Left lung (tissue), 10 donors: ENCODE data around the gene NAA15. TPM values are rescaled to one million over a fixed set of nuclear protein-coding genes. Genes with fewer than 3 reads are reported as not detected.

ENCODE experiments used
- ATAC-seq: fragments of 200-7000 bp; cut with Tn5 transposase; one replicate; pipeline ENCODE4 v1.9.1; 2020; ENCODE audit warnings: moderate library complexity
- DNase-seq, 4 donors: peaks; one replicate each; pipeline ENCODE4 v3.0.0-alpha.2; 2013 to 2020
- H3K27ac ChIP-seq, 2 donors: fragments of 200-600 bp; sonication (generic) in 1 of 2; one replicate each; pipeline versions ENCODE4 v1.5.0 to v1.8.0; 2020 to 2021
- H3K27me3 ChIP-seq, 2 donors: fragments of 200-600 bp; sonication (generic) in 1 of 2; one replicate each; pipeline versions ENCODE4 v1.5.0 to v1.8.0; 2020 to 2021
- H3K36me3 ChIP-seq, 2 donors: fragments of 200-600 bp; sonication (generic) in 1 of 2; one replicate each; pipeline versions ENCODE4 v1.5.0 to v1.8.0; 2020 to 2021
- H3K4me1 ChIP-seq, 2 donors: fragments of 200-600 bp; one replicate each; pipeline ENCODE4 v1.8.0; 2021
- H3K4me3 ChIP-seq, 2 donors: fragments of 200-600 bp; sonication (generic) in 1 of 2; one replicate each; pipeline versions ENCODE4 v1.5.0 to v1.8.0; 2020 to 2021; ENCODE audit warnings: mild to moderate bottlenecking in 1 of 2
- H3K9me3 ChIP-seq, 2 donors: fragments of 200-600 bp; sonication (generic) in 1 of 2; one replicate each; pipeline versions ENCODE4 v1.5.0 to v1.8.0; 2020 to 2021
- CTCF ChIP-seq, 2 donors: fragments of 200-600 bp; sonication (generic) in 1 of 2; IDR thresholded peaks; one replicate each; pipeline versions ENCODE4 v1.5.0 to v1.8.0; 2021; ENCODE audit warnings: antibody characterized with exemption in 2 of 2
- intact Hi-C, 2 donors: fragments of 100-400 bp; cut with DNase I; formaldehyde crosslinking; loops; one replicate each; pipeline versions ENCODE4 v1.11.2 to v1.14.2; 2022
- polyA plus RNA-seq, 6 donors: library from polyadenylated mRNA; unstranded; fragments of 120-200 nt; gene quantifications; one replicate each; pipeline ENCODE4 v1.2.1, GENCODE V29; 2013; ENCODE audit not compliant: insufficient read length in 6 of 6
- total RNA-seq, 2 donors: library from RNA; stranded (reverse); fragmentation: NEBNext Ultra II Directional; extraction: Animal tissue kit (Norgen Biotek cat#: 25700); gene quantifications; one replicate each; pipeline ENCODE4 v1.2.1, GENCODE V29; 2021
- donor health status: DM: no; HTN: yes; CAD: no.
- donor health status: DM: no; HTN: no; CAD: no.

The NAA15 gene
- total and polyA plus RNA-seq, 8 donors, result 30.0 to 49.6 (median 32.8) TPM

- Histone ChIP-seq H3K27ac (no peak overlapping the region), H3K36me3 (peaks cover 0 to 47% of the 10 kb centered on the region in 2 donors), H3K9me3 (no peaks in the 10 kb centered on the region), H3K27me3 (no peaks in the 10 kb centered on the region), H3K4me3 (no peak overlapping the region), H3K4me1 (no peaks in the 10 kb centered on the region)
- TF ChIP-seq CTCF (IDR thresholded peaks at IDR 0.05), result no peak
- DNase-seq (no peak), ATAC-seq (no peak)
- intact Hi-C loops, result no loop called here
Observed at GRCh38 chr4:139337612-139338011, 36.3 kb downstream of the NAA15 start.

- no peaks in the 10 kb centered on the region for H3K4me1 ChIP-seq
- intact Hi-C loops, result no loop called here
- H3K9me3 ChIP-seq, result no peaks in the 10 kb centered on the region
- H3K27ac ChIP-seq, result no peak overlapping the region
- no peaks in the 10 kb centered on the region for H3K27me3 ChIP-seq
- H3K36me3 ChIP-seq, result peaks cover 0 to 76% of the 10 kb centered on the region in 2 donors
- no peak for DNase-seq
- H3K4me3 ChIP-seq, result no peak overlapping the region
- no peak for TF ChIP-seq CTCF (IDR thresholded peaks at IDR 0.05)
- ATAC-seq, result no peak
Observed at GRCh38 chr4:139361301-139361700, 60.0 kb downstream of the NAA15 start.

GRCh38 chr4:139367421-139368090, 66.3 kb downstream of the NAA15 start:
- intact Hi-C loops, result no loop called here

GRCh38 chr4:139368998-139369397, 67.7 kb downstream of the NAA15 start:
- TF ChIP-seq CTCF (IDR thresholded peaks at IDR 0.05), result no peak
- Histone ChIP-seq H3K27me3 (no peaks in the 10 kb centered on the region), H3K36me3 (peaks cover 0 to 66% of the 10 kb centered on the region in 2 donors), H3K4me3 (no peak overlapping the region), H3K27ac (no peak overlapping the region), H3K4me1 (no peaks in the 10 kb centered on the region), H3K9me3 (no peaks in the 10 kb centered on the region)
- no peak for ATAC-seq
- intact Hi-C loops, result no loop called here
- DNase-seq, result no peak

More at GRCh38 chr4:139367421-139368090, 66.3 kb downstream of the NAA15 start:
- Histone ChIP-seq H3K27me3 (no peaks in the 10 kb centered on the region), H3K9me3 (no peaks in the 10 kb centered on the region), H3K27ac (no peak overlapping the region), H3K36me3 (peaks cover 0 to 59% of the 10 kb centered on the region in 2 donors), H3K4me3 (no peak overlapping the region), H3K4me1 (no peaks in the 10 kb centered on the region)
- no peak for TF ChIP-seq CTCF (IDR thresholded peaks at IDR 0.05)
- ATAC-seq (peak; percentile 75), DNase-seq (no peak)

- Histone ChIP-seq H3K36me3 (peaks cover 7 to 66% of the 10 kb centered on the region in 2 donors), H3K27ac (no peak overlapping the region), H3K4me3 (no peak overlapping the region), H3K4me1 (no peaks in the 10 kb centered on the region), H3K27me3 (no peaks in the 10 kb centered on the region), H3K9me3 (no peaks in the 10 kb centered on the region)
- intact Hi-C loops, result no loop called here
- ATAC-seq (no peak), DNase-seq (no peak)
- TF ChIP-seq CTCF (IDR thresholded peaks at IDR 0.05), result no peak
Observed at GRCh38 chr4:139374251-139374650, 72.9 kb downstream of the NAA15 start.
